HL-60 (cell line): Measurements from ENCODE around the gene KRT6A.

Experiments used
- DNase-seq, 2 experiments: peaks; one replicate each; pipeline ENCODE4 v3.0.0-alpha.2; 2010 to 2020; ENCODE audit warnings: low read depth in 1 of 2, low spot score in 1 of 2
- H3K27ac ChIP-seq: fragments of 250-450 bp; sonication (Bioruptor Pico); replicated peaks from 2 replicates; pipeline ENCODE4 v1.5.1; 2020; ENCODE audit warnings: mild to moderate bottlenecking, moderate library complexity
- H3K27me3 ChIP-seq: fragments of 250-450 bp; sonication (Bioruptor Pico); 2 replicates; pipeline ENCODE4 v1.5.1; 2021; ENCODE audit warnings: mild to moderate bottlenecking, moderate library complexity; ENCODE audit not compliant: insufficient read depth, poor library complexity, severe bottlenecking
- H3K4me3 ChIP-seq: replicated peaks from 2 replicates; pipeline ENCODE4 v1.5.1; 2011; ENCODE audit warnings: mild to moderate bottlenecking, control low read depth, low read length; ENCODE audit not compliant: insufficient read depth
- CTCF ChIP-seq: IDR thresholded peaks from one replicate; pipeline ENCODE4 v1.5.1; 2011; ENCODE audit warnings: low read length, control low read depth, inconsistent platforms; ENCODE audit not compliant: insufficient read depth
- GABPA ChIP-seq: IDR thresholded peaks from 2 replicates; pipeline ENCODE4 v1.6.1; 2012; ENCODE audit warnings: low read depth
- POLR2AphosphoS5 ChIP-seq: IDR thresholded peaks from 2 replicates; pipeline ENCODE4 v1.6.1; 2012; ENCODE audit warnings: low read depth
- REST ChIP-seq: IDR thresholded peaks from 2 replicates; pipeline ENCODE4 v1.6.1; 2012; ENCODE audit warnings: low read depth; ENCODE audit not compliant: insufficient replicate concordance
- SPI1 ChIP-seq: IDR thresholded peaks from 2 replicates; pipeline ENCODE4 v1.6.1; 2012; ENCODE audit warnings: low read depth, mild to moderate bottlenecking, borderline replicate concordance

KRT6A gene

GRCh38 chr12:52446367-52447045 lies 46.6 kb downstream of the KRT6A start:
- Histone ChIP-seq H3K4me3 (no peak overlapping the region), H3K27ac (no peak overlapping the region), H3K27me3 (peaks cover 4% of the 10 kb centered on the region)
- TF ChIP-seq SPI1 (no peak), CTCF (no peak), GABPA (no peak), POLR2AphosphoS5 (no peak), REST (no peak)
- DNase-seq, result no peak

GRCh38 chr12:52445876-52446275 lies 47.2 kb downstream of the KRT6A start:
- Histone ChIP-seq H3K27me3 (peaks cover 5% of the 10 kb centered on the region), H3K27ac (no peak overlapping the region), H3K4me3 (no peak overlapping the region)
- no peak for DNase-seq
- no peak for TF ChIP-seq GABPA
- TF ChIP-seq CTCF, result no peak
- TF ChIP-seq SPI1, result no peak
- no peak for TF ChIP-seq POLR2AphosphoS5
- no peak for TF ChIP-seq REST

GRCh38 chr12:52444647-52445595 lies 48.1 kb downstream of the KRT6A start:
- Histone ChIP-seq H3K4me3 (no peak overlapping the region), H3K27me3 (peaks cover 5% of the 10 kb centered on the region), H3K27ac (no peak overlapping the region)
- DNase-seq, result no peak
- TF ChIP-seq CTCF (no peak), REST (no peak), GABPA (no peak), POLR2AphosphoS5 (no peak), SPI1 (no peak)
